GM18519 (cell line): ENCODE measurements around the gene CFAP299.
A peak's percentile ranks its signal among the peaks of the same experiment; 100 is the strongest.

Experiments used
- ATAC-seq: cut with Tn5 transposase; IDR thresholded peaks from one replicate; pipeline ENCODE4 v1.9.1; 2021; ENCODE audit warnings: mild to moderate bottlenecking, moderate library complexity; ENCODE audit not compliant: unreplicated experiment, low FRiP score

The CFAP299 gene

GRCh38 chr4:80492761-80493160, 157.2 kb downstream of the CFAP299 start:
- ATAC-seq, result no peak

- no peak for ATAC-seq
Measured at GRCh38 chr4:80495865-80496264, 160.3 kb downstream of the CFAP299 start.

GRCh38 chr4:80498725-80499124, 163.2 kb downstream of the CFAP299 start:
- no peak for ATAC-seq

DNA sequence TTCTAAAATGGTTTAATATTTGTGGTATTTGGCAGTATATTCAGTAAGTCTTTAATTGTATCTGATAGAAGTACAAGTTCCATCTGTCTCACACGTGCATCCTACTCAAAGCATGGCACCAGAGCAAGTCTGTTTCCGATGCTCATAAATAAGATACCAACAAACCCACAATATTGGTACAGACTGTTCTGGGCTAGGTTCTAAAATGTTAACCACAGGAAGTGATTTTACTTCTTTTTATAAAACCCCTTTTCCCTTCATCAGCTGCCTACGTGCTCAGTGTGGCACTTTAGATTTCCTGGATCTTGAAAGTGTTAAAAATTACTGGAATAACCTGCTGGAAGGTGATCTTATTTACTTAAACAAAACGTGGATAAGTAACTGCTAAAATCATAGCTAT, 165.1 kb downstream of the CFAP299 start:
- no peak for ATAC-seq

- no peak for ATAC-seq
Measured at GRCh38 chr4:80507077-80507476, 171.5 kb downstream of the CFAP299 start.

DNA sequence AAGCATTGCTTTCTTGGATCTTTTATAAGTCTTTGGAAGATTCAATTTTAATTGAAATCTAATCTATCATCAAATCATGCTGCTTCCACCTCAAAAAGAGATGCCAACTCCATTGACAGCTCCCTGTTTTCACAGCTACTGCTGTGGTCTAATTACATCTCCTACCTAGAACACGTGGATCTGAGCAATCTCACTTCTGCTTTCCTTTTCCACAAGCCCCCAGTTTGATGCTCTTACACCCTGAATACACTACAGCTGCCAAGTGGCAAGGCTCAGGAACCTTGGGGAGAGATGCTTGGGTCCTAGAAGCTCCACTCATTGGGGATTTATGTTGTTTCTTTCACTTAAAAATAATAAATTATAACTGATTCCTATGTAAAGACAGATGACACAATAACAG, 172.0 kb downstream of the CFAP299 start:
- ATAC-seq, result peak; percentile 96

GRCh38 chr4:80515496-80515895, 180.0 kb downstream of the CFAP299 start:
- no peak for ATAC-seq

GRCh38 chr4:80521438-80521837, 185.9 kb downstream of the CFAP299 start:
- peak; percentile 76 for ATAC-seq

DNA sequence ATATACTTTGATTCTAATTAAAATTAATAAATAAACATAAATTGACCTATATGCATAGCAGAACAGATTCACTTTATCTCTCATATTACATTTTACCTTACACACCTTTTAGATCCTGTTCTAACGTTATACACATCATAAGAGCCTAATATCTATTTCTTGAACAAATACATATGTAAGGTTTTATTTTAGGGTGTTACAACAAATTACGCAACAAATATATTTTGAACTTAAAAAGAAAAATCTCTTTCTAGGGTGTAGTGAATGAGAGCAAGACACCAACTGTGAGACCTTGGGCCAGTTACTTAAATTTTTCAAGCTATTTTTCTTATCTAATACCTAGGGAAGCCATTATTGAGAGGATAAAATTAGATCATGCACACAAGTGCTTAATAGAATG, 191.2 kb downstream of the CFAP299 start:
- no peak for ATAC-seq

DNA sequence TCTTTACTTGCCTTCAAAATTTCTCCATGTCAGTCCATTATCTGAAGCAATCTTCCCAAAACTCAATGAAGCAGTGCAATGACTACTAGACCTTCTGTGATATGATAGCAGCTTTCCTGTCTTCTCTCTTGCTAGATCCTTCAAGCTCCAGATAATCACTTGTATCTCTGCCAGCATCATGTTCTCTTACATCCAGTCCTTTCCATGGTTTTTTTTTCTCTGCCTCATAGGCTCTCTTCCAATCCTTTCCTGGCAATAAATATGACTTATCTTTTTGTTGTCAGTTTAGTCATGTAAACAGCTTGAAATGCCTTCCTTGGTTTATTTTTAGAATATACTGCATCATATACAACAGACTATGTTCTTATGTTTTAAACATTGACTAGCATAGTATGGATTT, 193.5 kb downstream of the CFAP299 start:
- ATAC-seq, result no peak

DNA sequence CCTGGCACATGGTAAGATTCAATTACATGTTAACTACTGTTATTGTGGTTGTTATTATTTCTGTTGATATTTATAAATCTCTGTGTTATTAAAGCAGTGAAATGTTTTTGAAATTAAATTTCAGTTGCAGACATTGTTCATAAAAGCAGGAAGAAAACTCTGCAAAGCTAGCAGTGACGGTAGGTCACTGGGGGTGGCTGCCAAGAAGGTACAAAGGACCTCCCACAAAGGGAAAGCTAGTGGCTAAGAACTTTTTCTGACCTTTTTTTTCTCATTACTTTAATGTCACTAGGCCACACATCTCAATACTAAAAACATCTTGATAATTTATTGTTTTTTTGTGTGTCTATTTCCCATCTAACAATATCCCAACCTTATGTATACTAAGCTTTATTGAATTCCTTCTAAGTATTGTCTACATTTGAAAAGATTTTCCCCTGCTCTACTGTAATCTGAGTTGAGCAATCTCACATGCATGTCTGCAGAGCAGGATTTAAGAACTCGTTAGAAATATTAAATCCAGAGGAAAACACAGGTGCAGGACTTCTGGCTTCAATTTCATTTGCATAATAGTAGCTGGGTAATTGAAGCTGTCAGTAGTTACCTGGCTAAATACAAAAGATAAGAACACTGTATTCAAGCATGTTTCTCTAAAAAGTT, 197.3 kb downstream of the CFAP299 start:
- ATAC-seq, result no peak

DNA sequence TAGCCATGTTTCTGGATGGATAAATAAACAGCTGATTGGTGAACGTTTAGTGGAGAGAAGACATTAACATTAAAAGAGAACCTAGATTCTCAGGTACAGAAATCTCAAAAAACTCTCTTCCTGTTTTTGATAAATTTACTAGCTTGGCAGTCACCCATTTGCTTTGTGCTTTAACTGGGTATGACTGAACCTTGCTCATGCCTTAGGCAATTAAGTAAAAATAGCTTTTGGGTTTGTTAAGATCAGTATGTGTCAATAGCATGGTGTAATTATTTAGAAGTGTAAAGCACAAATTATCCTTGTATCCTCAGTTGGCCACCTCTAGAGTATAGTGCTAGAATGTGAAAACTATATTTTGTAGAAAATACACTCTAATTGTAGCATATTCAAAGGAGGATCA, 200.0 kb downstream of the CFAP299 start:
- no peak for ATAC-seq

DNA sequence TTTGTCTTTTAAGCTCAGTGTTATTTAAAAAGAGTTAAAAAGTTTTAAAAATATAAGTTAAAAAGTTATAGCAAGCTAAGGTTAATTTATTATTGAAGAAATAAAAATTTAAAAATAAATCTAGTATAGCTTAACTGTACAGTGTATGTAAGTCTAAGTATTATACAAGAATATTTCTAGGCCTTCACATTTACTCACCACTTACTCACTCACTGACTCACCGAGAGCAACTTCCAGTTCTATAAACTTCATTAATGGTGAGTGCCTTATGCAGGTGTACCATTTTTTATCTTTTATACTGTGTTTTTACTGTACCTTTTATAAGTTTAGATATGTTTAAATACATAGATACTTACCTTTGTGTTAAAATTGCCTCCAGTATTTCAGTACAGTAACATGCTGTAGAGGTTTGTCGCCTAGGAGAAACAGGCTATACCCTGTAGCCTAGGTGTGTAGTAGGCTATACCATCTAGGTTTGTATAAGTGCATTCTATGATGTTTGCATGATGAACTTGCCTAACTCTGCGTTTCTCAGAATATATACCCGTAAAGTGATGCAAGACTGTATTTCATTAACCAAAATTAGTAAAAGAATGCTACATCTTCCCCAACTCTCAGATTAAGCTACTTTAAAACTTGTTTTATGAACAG, 202.9 kb downstream of the CFAP299 start:
- no peak for ATAC-seq

GRCh38 chr4:80539190-80539589, 203.7 kb downstream of the CFAP299 start:
- ATAC-seq, result no peak

GRCh38 chr4:80540349-80540748, 204.8 kb downstream of the CFAP299 start:
- ATAC-seq, result no peak

DNA sequence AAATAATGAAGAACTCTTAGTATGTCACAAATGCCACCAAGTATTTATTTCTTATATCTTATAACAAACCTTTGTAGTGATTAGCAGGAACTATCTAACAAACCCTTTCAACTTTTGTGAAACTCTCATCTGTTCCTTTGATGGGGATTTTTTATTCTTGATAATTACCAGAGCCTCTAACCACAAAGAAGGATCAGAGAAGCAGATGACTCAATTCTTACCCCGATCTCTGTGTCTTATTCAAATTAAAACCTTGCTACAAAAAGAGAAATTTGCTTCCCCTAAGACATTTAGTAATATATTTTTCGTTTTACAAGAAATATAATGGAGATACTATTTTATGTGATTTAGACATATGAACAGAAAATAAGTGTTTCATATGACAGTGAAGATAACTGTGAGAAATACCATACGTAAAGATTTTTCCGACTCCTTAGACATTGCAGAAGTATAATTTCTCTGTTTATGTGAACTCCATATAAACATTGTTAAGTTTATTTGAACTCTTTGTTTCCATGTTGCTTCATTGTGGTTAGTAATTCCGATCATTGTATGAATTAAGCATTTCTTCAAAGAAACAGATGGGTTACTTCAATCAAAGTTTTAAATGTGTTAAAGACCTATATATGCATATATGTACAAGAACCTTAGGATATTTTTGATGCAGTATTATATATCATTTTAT, 205.4 kb downstream of the CFAP299 start:
- peak; percentile 97 for ATAC-seq

DNA sequence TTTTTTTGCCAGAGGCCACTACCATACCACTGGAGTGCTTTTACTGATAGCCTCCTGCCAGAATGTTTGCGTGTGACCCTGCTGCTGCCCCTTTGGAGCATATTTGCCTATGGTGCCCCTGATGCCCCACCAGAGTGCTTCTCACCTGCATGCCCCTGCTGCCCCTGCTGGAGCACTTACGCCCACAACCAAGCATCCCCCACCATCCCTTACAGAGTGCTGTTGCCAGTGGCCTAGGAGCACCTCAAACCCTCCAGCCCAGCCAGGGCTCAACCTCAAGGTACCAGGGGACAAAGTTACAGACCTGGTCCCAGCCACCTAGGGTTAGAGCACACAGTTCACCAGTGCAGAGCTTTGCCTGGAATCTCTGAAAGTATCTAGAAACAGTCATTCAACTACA, 207.2 kb downstream of the CFAP299 start:
- ATAC-seq, result no peak

GRCh38 chr4:80560337-80560736, 224.8 kb downstream of the CFAP299 start:
- ATAC-seq, result no peak

DNA sequence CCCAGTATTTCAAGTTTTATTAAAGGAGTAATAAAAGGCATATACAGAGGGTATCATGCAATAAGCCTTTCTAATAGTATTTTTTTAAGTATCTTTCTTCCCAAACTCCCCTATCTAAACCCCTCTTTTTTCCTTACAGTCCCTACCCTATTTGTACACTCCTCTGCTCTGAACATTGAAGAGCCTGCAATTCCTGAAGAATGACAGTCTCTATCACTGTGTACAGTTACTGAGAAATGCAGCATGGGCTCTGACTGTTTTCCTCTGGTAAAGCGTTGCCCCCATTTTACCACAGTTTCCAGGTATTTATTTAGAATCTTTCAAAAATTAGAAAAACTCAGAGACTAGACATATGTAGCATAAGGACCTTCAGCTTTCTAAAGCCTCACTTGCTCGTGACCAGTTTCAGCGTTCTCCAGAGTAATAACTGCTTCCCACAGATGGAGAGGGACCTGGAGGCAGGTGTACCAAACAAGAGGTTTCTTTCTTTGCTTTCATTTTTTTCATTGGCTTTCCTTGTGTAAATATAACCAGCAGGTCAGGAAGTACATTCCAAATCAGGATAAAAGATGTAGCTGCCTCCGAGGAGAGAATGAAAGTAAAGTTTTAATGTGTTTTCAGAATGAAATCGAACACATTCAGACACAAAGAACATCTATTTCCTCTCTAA, 230.8 kb downstream of the CFAP299 start:
- ATAC-seq, result no peak

GRCh38 chr4:80568891-80569290, 233.4 kb downstream of the CFAP299 start:
- no peak for ATAC-seq

- ATAC-seq, result no peak
Measured at GRCh38 chr4:80576796-80577195, 241.3 kb downstream of the CFAP299 start.
